ENCODE data around the gene HOXB9.

HOXB9 gene

DNA sequence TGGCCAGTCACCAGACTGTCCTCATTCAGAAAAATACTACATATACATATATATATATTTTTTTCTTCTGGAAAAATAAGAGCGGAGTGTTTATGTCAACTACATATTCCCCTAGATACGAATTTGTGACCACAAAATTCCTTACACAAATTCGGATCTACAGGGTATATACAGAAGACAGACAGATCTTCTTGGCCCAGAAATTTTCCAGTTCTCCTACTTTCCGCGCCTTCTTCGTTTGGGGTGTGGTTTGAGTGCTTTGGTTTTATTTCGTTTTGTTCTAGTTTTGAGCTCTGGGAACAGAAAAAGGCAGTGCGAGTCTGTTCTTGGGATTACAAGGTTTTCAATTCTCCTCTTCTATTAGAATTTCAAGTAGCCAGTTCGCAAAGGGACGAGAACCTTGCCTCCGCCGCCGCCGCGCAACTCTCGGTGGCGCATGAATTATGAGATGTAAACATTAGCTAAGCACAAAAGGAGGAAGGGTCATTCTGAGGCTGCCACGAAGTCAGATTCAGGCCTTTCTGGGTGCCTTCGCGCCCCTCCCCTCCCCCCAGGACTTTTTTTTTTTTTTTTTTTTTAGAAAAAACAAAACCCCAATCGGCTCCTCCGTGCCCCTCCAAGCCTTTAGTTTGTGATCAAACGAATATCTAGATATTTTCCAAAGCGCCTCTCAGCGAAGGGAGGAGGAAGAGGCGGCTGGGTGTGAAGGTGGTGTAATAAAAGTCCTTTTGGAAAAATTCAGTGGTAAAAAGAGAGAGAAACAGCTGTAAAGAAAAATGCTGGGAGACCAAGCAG lies 46.2 kb downstream of the HOXB9 start:
- peak in 1 of 2 experiments; percentile 43 for DNase-seq

- DNase-seq: peak in 1 of 2 experiments; percentile 36
These were observed 46.7 kb downstream of the HOXB9 start for GRCh38 chr17:48579471-48579759.

DNA sequence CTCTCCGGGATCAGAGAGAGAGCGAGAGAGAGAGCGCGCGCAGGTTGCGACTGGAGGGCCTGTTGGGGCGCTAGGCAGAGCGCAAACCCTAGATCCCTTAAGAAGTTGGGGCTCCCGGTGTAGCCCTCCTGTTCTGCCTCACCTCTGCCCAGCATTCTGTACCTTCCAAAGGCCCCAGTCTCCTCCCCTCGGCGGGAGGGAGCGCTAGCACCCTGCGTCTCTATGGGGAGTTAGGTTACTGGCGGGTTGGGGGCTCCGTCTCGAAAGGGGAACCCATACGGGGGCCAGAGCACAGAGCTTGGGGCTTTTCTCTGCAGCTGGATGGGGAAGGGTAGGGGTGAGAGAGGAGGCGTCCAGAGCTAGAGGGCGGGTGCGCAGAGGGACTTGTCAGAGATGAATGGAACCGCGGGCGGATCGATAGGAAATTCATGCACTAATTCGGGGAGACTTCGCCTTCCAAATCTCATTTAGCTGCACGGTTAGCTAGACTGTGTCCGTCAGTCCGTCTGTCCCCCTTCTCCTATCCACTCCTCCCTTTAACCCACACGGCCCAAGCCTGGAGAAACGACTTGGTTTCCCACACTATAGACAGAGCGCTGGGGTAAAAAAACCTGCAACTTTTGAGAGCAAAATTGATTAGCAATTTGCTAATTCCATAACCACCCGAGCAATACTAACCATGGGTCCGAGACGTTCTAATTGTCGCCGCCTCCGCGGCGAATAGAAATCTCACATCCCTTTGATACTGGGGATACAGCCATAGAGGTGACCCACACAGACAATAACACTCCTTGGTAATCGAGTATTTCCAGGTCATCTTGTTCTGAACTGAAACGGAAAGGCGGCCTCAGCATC lies 47.3 kb downstream of the HOXB9 start:
- DNase-seq: no peak

GRCh38 chr17:48577946-48578615 lies 48.1 kb downstream of the HOXB9 start, which contains the start of gene HOXB4:
Gene HOXB4, minus strand, starts transcription at chr17:48578350. Its CDS starts 31 bp downstream, at chr17:48578319.
- peak in 1 of 2 experiments; percentile 51 for DNase-seq

DNA sequence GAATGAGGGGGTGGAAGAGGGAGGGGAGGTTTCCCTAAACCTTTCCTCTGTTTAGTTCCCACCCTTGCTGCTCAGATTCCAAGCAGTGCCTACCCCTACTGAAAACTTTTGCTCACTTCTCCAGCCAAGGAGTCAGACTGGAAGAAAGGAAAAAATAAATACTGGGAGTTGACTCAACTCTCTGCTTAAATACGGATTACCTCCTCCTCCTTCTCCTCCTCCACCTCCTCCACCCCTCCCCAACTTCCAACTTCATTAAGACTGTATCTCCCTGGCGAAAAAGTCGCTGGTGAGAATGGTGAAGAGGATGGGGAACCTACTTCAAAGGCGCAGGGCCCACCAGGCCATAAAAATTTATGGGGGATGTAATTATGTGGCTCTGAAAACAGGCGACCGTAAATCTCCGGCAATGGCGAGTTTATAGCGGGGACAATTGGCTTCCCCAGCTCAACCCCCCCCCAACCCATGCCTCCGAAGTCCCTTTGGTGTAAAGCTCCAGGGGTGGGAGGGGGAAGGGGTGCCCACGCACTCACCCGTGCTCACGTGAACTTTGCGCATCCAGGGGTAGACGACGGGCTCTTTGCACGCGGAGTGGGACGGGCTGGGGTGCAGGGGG lies 48.7 kb downstream of the HOXB9 start:
- DNase-seq: no peak

- no peak for DNase-seq
These were observed 49.5 kb downstream of the HOXB9 start for GRCh38 chr17:48576479-48577309.

GRCh38 chr17:48575673-48576478 lies 50.3 kb downstream of the HOXB9 start:
- DNase-seq: no peak

DNA sequence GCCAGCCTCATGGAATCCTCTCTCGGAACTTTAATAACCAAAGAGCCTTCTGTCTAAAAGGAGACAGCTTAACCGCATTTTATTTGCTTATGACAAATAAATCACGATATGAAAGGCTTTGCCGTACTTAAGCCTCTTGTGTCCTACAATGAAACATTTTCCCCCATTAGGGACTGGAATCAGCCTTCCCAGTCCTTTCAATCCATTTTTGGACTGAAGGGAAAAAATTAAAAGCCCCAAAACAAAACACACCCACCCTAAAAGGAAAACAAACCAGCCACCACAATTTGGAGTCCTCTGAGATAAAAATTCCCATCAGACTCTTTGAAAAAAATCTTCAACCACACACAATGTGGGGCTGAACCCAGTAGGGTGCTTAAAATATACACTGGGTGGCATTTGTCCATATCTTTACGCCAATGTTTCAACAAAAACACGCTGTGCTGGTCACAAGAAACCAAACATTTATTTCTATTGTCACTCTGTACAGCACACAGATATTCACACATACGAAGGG lies 51.0 kb downstream of the HOXB9 start:
- DNase-seq: no peak

DNA sequence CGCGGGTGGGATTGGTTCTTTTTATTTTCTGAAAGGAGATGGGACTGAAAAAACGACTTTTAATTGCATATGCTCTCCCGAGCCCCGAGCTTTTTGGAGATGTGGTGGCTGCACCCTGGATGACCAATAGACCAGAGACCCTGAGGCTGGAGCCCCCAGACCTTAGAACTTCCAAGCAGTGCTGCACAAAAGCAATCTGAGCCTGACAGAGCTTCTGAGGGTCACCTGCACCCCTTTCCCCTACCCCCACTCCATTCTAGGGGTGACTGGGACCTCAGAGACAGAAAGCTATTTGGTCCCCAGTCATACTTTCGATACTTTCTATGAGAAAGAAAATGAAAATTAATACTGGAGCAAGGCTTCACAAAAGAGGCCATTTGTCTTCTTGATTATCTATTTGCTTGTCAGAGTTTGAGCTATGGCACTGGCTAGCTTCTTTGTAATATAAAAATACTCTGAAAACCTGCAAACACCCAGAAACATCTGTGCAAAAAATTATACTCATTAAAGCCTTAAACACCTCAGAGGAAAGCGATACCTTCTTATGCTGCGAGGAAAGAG lies 51.6 kb downstream of the HOXB9 start:
- DNase-seq: no peak

- DNase-seq: no peak
These were observed 54.2 kb downstream of the HOXB9 start for GRCh38 chr17:48571826-48572417.

All from NCI-H524 (cell line).